GM13976 (cell line): Measurements from ENCODE around the gene ERCC4.

Source experiments
- DNase-seq: peaks from one replicate; pipeline ENCODE4 v3.0.0; 2012; ENCODE audit warnings: low spot score
- in situ Hi-C: fragments of 300-500 bp; cut with MboI; formaldehyde crosslinking; loops from one replicate; pipeline ENCODE4 v1.12.0; 2022; ENCODE audit warnings: low sequenced_read_pairs, mixed read lengths, inconsistent platforms; ENCODE audit not compliant: unreplicated experiment
- TF ChIP-seq, protein P1 (sequence below): IDR thresholded peaks from 2 replicates; pipeline ENCODE4 v1.5.1; 2012; ENCODE audit warnings: borderline replicate concordance, mild to moderate bottlenecking; ENCODE audit not compliant: insufficient read depth; ENCODE audit errors: extremely low read depth, missing control alignments, control extremely low read depth

The ERCC4 gene

DNA sequence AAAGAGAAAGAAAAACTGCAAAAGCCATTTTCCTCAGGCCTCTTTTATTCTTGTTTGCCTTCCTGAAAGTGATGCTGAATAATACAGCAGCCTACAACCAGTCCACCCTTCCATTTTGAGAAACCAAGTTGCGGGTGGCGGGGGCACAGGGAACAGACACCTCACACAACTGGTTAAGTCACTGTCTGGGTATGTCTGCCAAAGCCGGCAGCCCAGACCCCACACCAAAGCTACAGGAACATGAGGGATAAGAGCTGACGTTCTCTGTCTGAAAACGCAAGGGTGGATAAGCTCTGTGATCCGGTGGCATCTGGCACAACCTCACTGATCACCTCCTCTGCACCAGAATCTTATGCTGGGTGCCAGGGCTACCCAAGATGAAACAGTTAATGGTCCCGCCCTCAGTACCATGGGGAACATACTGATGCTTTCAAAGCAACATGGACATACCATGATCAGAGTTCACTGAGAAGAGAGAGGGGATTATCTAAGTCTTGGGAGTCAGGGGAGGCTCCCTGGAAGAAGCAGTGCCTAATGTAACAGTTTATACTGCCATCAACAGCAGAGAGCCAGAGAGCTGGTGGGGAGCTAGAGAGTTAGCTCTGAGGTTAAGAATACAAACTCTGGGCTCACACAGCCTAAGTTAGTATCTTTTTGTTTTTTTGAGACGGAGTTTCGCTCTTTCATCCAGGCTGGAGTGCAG, 53.5 kb downstream of the ERCC4 start:
- no peak for DNase-seq
- TF ChIP-seq, protein P1, sequence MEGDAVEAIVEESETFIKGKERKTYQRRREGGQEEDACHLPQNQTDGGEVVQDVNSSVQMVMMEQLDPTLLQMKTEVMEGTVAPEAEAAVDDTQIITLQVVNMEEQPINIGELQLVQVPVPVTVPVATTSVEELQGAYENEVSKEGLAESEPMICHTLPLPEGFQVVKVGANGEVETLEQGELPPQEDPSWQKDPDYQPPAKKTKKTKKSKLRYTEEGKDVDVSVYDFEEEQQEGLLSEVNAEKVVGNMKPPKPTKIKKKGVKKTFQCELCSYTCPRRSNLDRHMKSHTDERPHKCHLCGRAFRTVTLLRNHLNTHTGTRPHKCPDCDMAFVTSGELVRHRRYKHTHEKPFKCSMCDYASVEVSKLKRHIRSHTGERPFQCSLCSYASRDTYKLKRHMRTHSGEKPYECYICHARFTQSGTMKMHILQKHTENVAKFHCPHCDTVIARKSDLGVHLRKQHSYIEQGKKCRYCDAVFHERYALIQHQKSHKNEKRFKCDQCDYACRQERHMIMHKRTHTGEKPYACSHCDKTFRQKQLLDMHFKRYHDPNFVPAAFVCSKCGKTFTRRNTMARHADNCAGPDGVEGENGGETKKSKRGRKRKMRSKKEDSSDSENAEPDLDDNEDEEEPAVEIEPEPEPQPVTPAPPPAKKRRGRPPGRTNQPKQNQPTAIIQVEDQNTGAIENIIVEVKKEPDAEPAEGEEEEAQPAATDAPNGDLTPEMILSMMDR = no peak
- in situ Hi-C loops = no loop called here

GRCh38 chr16:13977177-13977576, 57.2 kb downstream of the ERCC4 start:
- TF ChIP-seq, protein P1 = no peak
- DNase-seq = no peak
- in situ Hi-C loops = no loop called here

GRCh38 chr16:13982451-13982850, 62.5 kb downstream of the ERCC4 start:
- no peak for DNase-seq
- TF ChIP-seq, protein P1 = no peak
- in situ Hi-C loops = no loop called here

GRCh38 chr16:13983625-13984024, 63.7 kb downstream of the ERCC4 start:
- TF ChIP-seq, protein P1 = no peak
- DNase-seq = no peak
- in situ Hi-C loops = no loop called here

- TF ChIP-seq, protein P1 = no peak
- no peak for DNase-seq
- in situ Hi-C loops = no loop called here
Observed at GRCh38 chr16:13984794-13985193, 64.8 kb downstream of the ERCC4 start.

DNA sequence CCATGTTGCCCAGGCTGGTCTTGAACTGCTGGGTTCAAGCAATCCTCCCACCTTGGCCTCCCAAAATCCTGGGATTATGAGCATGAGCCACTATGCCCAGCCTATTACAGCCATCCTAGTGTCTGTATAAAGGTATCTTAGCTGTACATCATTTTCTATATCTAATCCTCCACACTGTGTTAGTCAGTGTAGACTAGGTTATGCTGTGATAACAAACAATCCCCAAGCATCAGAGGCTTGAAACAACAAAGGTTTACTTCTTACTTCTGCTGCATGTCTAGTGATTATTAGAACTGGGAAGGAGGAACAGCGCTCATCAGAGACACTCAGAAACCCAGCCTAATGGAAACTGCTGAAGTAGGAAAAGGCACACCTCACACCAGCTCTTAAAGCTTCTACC, 68.1 kb downstream of the ERCC4 start:
- DNase-seq = no peak
- TF ChIP-seq, protein P1 = no peak
- in situ Hi-C loops = no loop called here

GRCh38 chr16:13992322-13992721, 72.4 kb downstream of the ERCC4 start:
- in situ Hi-C loops = no loop called here
- no peak for DNase-seq
- TF ChIP-seq, protein P1 = no peak
